NCI-H1105 treated with DMSO at 0.1 percent for 48 hours (cell line): Measurements from ENCODE around the gene PFKFB4.
"Not testable (repeated sequence)": the region's sequence is repeated elsewhere in the genome, so short reads cannot be mapped to it uniquely, and the experiment has no call there.

Source experiments
- DNase-seq: peaks from one replicate; lab custom pipeline; 2025; lab: John Stamatoyannopoulos, UW

Gene PFKFB4

DNA sequence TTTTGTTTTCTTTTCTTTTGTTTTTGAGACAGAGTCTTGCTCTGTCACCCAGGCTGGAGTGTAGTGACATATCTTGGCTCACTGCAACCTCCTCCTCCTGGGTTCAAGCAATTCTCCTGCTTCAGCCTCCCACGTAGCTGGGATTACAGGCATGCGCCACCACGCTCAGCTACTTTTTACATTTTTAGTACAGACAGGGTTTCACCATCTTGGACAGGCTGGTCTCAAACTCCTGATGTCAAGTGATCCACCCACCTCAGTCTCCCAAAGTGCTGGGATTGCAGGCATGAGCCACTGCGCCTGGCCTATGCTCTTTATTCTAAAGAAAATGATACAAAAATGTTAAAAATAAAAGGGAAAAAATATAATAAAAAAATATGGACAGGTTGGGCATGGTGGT, 25.9 kb downstream of the PFKFB4 start:
- DNase-seq = not testable (repeated sequence)

DNA sequence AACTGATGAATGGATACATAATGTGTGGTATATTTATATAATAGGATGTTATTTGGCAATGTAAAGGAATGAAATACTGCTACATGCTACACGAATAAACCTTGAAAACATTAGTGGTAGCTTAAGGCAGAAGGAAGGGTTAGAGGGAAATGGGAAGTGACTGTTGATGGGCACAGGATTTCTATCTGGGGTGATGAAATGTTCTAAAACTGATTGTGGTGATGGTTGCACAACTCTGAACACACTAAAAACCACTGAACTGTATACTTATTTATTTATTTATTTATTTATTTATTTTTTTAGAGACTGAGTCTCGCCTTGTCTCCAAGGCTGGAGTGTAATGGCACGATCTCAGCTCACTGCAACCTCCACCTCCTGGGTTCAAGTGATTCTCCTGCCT, 27.8 kb downstream of the PFKFB4 start:
- DNase-seq = no peak

DNA sequence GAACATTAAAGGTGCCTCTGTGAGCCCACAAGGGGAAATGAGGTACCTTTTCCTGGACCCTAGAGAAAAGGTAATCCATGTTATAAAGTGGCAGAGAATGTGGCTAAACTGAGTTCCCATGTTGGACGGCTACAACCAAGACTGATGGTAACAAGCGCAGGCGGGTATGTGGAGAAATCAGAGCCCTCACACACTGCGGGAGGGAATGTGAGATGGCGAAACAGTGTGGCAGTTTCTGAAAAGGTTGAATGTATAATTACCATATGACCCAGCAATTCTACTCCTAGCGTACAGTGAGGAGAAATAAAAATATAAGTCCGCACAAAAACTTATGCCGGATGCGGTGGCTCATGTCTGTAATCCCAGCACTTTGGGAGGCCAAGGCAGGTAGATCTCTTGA, 28.6 kb downstream of the PFKFB4 start:
- DNase-seq = no peak

DNA sequence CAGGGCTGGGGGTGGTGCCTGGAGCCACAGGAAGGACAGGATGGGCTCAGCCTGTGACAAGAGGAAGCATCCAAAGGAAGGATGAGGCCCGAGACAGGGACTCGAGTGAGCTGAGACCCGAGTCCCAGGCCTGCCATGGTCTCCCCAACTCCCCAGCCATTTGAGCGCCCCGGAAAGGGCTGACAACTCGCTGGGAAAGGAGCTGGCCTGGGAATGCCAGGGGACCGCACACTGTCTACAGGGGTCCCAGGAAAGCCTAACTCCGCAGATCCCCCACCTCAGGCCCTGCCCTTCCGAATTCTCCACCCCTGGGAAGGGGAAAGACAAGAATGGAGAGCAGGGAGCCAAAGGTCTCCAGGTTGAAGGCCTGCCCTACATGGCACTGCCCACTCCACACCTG, 31.6 kb downstream of the PFKFB4 start:
- no peak for DNase-seq

DNA sequence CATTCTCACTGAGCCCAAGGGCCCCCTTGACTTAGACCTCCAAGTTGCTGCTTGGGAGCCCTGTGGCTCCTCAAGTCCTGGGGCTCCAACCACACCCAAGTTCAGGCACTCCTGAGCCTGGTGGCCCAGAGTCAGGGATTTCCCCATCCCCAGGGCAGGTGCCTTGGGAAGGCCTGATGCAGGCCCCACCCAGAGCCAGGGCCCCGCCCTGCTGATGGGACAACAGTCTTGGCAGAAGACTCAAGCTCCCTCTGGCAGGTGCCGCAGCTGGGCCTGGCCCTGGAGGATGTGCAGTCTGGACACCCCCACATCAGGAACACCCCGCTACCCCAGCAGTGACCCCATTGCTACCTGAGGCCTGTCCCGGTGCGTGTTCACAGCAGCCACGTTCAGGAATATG, 35.0 kb downstream of the PFKFB4 start:
- DNase-seq = no peak

DNA sequence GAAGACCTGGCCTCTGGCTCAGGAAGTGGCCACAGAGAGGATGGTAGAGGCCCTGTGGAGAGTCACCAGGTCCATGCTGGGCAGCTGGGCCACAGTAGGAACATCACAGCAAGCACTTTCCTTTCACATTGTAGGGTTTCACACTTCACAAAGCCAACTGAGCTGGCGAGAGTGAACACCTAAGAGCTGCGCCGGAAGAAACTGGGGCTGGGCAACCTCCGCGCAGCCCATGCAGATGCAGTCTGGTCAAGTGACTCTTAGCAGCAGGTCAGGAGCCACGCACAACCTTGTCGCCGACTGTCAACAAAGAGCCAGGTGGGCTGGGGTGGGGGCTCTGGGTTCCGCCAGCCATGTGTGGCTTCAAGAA, 37.3 kb downstream of the PFKFB4 start:
- DNase-seq = no peak

DNA sequence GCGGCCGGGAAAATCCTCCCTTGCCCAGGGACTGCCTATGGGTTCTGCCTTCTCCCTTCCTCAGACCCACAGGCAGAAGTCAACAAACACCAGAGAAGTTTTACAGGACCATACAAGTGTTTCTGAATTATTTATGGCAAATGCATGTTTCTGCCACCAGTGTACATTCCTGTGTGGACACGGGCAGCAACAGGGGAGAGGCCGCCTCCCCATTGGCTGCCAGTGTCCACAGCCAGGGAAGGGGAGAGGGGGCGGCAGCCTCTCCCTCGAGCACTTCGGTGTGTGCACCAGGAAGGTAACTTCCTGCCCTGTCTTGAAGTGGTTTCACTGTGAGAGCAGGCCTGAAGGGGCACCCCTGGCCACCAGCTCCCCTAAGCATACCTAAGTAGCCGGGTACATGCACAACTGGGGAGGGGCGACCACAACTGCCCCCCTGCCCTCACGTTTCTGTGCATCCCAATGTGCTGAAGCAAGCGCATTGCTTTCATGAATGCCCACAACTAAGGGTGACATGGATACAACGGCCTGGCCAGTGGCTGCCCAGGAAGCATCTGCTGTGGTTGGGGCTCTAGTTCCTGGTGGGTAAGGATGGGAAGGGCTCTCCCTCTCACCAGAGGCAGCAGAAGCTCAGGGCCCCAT, 37.8 kb downstream of the PFKFB4 start:
- no peak for DNase-seq

DNA sequence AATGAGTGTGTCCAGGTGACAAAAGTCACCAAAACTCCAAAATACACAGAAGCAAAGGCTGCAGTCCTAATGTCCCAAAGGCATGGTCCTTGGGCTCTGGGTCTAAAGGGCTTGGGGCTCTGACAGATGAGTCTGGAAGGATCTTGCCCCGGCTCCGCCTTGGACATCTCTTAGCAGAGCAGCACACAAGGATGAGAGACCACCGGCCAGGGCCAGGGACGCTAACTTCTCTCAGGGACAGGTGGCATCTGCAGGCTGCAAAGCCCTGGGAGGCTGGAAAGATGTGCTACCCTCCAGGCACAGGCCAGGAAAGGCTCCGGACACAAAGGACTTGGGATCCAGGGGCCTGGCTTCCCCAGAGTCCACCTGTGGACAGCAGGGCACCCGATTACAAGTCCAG, 38.5 kb downstream of the PFKFB4 start:
- DNase-seq = no peak

DNA sequence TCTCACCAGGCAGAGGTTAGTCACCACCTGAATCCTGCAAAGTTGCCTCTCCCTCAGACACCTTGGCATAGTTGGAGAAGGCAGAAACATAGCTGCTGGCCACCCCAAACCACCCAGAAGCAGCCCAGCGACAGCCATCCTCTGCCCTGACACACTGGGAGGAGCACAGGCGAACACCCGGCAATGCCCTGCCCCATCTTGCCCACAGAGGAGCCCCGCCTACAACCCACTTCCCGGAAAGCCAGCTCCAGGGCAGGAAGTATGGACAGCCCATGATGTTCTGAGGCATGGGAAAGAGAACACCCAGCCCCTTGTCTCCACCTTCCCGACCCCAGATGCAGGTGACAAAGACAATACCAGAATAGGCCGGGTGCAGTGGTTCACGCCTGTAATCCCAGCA, 40.0 kb downstream of the PFKFB4 start:
- no peak for DNase-seq

DNA sequence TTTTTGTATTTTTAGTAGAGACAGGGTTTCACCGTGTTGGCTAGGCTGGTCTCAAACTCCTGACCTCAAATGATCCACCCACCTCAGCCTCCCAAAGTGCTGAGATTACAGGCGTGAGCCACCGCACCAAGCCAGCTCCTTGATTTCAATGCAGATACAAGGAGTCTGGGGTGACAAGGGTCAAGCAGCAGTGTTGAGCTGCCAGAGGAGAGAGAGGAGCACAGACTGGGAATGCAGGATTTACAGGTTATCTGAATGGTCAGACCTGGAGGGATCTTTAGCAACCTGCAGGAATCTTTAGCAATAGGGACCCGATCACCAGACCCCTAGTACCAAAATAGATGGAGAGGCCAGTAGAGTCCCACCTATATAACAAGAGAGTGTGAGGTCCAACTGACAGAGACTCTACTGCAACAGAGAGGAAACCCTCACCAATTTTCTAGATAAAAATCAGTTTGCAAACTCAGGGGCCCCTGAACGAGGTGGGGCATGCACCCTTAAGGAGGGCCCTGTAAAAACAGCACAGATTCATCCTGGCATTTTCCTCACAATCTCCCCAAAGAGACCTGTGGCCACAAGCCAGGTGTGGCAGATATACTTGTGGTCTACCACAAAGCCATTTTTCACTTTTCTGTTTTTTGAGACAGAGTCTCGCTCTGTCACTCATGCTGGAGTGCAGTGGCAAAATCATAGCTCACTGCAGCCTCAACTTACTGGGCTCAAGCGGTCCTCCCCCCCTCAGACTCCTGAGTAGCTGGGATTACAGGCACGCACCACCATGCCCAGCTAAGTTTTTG, 42.0 kb downstream of the PFKFB4 start:
- no peak for DNase-seq

DNA sequence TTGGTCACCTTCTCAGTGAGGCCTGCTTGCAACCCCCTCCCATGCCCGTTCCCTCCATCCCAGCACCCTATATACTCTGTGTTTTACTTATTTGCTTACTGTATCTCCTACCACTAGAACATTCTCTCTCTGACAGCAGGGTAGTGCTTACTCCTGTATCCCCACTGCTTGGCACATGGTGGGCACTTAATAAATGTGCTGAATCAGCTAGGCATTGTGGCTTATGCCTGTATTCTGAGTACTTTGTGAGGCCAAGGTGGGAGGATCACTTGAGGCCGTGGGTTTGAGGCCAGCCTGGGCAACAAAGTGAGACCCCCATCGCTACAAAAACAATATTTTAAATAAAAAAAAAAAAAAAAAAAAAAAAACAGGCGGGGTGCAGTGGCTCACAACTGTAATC, 45.1 kb downstream of the PFKFB4 start:
- no peak for DNase-seq

DNA sequence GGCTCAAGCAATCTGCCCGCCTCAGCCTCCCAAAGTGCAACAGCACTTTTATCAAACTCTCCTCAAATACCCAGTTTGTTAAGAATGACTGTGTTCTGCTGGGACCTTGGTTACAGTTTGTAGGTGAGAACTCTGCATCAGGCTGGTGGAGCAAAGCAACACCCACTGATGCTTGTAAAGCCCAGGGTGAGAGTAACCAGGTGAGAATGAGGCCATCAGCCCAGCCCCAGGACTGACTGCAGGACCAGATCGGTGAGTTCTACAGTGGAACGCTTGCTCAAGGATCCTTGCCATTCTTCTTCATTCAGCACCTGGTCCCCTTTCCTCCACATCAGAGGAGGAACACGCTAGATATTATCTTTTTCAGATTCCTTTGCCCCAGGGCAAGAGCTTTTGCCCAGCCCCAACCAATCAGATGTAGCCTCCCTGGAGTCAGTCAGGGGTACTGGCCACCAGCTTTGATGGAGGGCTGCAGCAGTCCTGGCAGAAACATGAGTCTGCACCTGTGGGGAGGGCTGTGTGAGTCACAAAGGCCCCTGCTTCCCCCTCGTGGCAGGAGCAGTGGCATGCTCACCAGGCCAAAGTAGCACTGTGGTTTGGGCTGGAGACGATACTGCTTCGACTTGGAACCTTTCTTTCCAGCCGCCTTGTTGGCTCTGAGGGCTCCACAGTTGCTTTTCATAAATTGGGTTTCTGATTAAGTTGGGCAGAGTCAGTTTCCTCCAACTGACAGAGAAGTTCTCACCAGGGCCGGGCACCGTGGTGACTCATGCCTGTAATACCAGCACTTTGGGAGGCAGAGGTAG, 49.1 kb downstream of the PFKFB4 start:
- DNase-seq = no peak

DNA sequence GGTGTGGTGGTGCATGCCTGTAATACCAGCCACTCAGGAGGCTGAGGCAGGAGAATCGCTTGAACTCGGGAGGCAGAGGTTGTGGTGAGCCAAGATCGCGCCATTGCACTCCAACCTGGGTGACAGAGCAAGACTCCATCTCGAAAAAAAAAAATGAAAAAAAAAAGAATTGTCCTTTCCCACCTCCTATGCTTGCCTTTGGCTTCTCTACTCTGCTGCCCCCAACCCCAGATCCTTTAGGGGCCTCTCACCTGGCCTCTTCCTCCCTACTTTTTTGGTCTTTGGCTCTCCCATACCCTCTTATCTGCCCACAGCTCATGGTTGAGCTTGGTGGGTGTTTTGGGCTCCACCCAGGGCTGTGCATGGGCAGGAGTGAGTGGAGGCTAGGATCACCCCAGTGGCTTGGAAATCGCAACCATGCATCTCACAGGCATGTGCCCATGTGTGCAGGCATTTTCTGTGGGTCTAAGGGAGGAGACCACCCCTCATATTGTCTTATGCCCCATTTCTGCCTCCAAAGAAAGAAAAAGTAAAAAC, 50.6 kb downstream of the PFKFB4 start:
- DNase-seq = no peak

DNA sequence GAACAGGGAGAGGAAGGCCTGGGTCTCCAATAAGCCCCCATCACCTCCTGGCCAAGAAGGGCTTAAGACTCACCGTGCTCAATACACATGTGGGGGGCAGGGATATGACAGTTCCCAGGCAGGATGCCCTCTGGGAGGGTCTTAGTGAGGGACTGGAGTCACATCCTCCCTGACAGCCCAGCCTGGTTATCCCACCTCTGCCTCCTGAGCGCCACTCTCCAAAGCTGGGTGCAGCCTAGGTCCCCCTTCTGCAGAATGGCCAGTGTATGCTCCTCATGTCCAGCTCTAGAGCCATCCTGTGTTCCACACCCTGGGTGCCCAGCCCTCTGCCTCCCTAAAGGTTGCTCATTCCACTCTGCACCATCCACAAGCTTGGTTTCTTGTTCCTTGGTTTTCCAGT, 51.5 kb downstream of the PFKFB4 start:
- DNase-seq = no peak

DNA sequence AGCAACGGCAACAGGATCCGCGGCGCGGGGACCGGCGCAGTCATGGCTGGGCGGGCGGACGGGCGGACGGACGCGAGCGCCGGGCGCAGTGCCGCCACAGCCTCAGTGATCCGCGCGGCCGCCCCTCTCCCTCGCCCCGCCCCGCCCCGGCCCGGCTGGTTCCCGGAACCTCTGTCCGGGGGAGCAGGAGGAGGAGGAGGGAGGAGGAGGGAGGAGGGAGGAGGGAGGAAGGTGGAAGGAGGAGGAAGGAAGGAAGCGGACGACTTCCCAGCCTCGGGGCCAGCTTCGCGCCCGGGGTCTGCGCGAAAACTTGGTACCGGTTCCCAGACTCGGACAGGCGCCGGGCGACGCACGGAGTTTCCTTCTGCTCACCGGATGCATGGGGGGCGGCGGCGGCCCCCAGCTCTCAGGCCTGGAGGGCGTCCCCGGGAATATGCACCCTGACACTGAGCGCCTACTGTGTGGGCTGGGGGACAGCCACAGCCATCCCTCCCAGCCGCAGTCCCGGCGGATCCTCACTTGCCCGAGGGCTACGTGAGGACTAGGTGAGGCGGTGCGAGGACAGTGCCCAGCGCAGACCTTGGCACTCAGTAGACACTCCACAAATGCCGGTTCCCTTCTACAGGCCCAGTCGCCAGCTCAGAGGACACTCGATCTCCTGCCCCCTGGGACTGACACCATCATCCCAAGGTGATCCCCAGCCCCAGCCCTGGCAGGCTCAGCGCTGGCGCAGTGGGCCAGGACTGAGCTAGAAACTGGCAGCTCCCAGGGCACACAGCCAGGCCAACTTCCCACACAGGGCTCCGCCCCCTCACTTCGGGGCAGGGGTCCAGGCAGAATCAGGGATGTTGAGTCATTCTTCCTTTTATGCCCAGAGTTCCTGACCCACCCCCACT, 52.3 kb downstream of the PFKFB4 start, which contains the start of gene SHISA5:
SHISA5 (minus strand) TSS at position 124 of the 896 bp plus-strand sequence; CDS start at position 44, 80 bp downstream.
- peak; percentile 6 for DNase-seq

DNA sequence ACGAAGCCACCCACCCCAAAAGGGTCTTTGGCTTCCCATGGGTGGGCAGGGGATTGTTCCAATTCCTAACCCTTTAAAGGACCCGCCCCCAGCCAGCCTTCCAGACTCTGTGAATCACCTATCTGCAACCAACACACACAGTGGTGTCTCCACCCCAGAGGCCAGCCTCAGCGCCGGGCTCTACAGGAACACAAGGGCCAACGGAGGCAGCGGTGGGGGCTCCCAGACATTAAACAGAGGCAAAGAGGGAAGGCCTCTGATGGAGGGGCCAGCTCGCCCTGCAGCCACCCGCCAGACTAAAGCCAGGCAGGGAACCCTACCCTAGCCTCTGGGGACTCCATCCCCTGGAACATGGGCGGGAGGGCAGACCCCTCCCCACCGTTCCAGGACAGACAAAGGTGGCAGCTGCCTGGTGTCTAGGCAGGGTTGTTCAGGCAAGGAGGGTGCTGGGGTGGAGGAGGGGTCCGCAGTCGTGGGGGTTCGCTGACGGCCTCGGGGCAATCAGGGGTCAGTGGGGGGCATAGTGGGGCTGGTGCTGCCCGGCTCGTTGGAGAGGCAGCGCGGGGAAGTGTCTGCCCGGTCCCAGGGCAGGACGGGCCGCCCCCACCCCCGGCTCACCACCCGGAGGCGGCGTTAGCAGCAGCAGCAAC, 53.1 kb downstream of the PFKFB4 start:
- DNase-seq = no peak

DNA sequence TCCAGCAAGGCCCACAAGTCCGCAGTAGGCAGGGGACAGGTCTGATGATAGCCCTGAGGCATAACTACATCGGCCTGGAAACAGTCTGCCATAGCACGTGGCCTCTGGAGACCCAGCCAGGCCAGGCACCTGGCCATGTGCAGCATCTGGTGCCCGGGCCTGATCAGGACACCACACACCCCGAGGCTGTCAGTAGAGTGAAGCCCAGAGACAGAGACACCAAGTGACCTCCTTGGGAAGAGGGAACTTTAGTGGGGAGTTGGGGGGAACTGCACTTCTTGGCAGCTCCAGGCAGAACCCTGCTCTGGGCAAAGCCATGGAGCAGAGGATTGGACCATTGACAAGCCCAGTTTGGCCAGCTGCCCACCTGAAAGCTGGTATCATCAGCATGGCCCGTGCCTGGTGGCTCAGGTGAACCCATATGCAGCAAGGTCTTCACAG, 53.9 kb downstream of the PFKFB4 start:
- DNase-seq = no peak

DNA sequence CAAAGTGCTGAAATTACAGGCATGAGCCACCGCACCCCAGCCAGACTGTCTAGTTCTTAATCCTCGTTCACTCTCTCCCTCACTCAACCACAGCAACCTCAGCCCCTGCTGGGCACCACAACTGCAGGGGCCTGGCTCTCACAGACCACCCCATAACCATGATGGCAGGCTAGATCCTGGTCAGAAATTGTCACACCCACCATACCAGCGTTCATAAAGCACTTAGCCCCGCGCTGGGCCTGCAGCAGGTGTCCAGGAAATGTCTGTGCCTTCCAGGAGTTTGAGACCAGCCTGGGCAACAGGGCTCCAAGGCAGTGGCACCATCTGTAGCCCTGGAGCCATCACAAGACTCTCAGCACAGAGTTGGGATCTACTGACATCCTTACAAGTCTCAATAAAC, 54.5 kb downstream of the PFKFB4 start:
- no peak for DNase-seq

DNA sequence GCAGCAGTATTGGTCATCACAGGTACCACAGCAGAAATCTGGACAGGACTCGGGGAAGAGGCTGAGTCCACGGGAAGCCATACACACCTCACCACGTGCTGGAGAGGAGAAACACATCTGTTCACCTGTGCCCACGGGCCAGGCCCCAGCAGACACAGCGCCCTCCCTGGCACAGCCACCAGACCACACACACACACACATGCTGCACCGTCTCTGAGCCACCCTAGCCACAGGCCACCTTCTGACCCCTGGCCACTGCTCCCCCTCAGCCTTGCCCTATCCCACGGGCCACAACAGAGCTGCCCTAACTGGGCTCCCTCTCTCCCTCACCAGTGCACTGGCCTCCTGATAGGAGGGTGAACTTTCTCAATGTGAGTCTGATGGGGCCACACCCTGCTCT, 55.4 kb downstream of the PFKFB4 start:
- no peak for DNase-seq

DNA sequence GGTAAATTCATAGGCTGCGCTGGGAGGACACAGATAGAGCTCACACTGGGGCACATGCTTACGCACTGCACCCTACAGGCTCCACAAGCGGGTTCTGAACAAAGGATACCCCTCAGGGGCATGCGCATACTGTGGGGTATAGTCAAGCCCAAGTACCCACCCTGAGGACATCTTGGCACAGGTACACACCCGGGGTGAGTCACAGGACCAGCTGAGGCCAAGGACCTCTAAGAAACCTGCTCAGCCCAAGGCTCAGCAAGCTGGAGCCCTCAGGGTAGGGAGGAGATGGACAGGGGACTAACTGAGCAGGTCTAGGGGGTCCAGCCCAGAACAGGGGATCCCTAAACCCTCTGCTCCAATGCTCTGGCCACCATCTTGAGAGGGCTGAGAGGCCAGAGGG, 55.9 kb downstream of the PFKFB4 start:
- no peak for DNase-seq

DNA sequence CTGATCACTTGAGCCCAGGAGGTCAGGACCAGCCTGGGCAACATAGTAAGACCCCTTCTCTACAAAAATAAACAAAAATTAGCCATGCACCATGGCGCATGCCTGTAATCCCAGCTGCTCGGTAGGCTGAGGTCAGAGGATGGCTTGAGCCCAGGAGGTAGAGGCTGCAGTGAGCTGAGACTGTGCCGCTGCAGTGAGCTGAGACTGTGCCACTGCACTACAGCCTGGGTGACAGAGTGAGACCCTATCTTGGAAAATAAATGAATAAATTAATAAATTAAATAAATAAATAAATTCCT, 63.5 kb downstream of the PFKFB4 start:
- DNase-seq = no peak
